ENCODE results near the gene ALDH1L1. TPM values are rescaled to one million over a fixed set of nuclear protein-coding genes. Genes with fewer than 3 reads are reported as not detected.

The ALDH1L1 gene
- total and polyA plus RNA-seq, 2 of the 8 experiments (the other 6 are each of a cell fraction or from before 2014, with no cell fraction given) = 0.98 to 1.6 TPM

GRCh38 chr3:126106336-126107202, 73.8 kb downstream of the ALDH1L1 start (continued):
- no peak for TF ChIP-seq ATF3 (IDR thresholded peaks at IDR 0.05; ENCODE audit: insufficient read depth, low read depth, low read length)
- TF ChIP-seq CBX5 (IDR thresholded peaks at IDR 0.05; ENCODE audit: low read depth, low read length) = no peak
- no peak for TF ChIP-seq PHF8 (conservative IDR thresholded peaks at IDR 0.05; ENCODE audit: low read depth, low read length)
- TF ChIP-seq NRF1 (IDR thresholded peaks at IDR 0.05; ENCODE audit: low read depth, low read length) = no peak
